ENCODE results near the gene UMPS.
A peak's percentile ranks its signal among the peaks of the same experiment; 100 is the strongest.
"Not testable (repeated sequence)": the region's sequence is repeated elsewhere in the genome, so short reads cannot be mapped to it uniquely, and the experiment has no call there.

The UMPS gene

DNA sequence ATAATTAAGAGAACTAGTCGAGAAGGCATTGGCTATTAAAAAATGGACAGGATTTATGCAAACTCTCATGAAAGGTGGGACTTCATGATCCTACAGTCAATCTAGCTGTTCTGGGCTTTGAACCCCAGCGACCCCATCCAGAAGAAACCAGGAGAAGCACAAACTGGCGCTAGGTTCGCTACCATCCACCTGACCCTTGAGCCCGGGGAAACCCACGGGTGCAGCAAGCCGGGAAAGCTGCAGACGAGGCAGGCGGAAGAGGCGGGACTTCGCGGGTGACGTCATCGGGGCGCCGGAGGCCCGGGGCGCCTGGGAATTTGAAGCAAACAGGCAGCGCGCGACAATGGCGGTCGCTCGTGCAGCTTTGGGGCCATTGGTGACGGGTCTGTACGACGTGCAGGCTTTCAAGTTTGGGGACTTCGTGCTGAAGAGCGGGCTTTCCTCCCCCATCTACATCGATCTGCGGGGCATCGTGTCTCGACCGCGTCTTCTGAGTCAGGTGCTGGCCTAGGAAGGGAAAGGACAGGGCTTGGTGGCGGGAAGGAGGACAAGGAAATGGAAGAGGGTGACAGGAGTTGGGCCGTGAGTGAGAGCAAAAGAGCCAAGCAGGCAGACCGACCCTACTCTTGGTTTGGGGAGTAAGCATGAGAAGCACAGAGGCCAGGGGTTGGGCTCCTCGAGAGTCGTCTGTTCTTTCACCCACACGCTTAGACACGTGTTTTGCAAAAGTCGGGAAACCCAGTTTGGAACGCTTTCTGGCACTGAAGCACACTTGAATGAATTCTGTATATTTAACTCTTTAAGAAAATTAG lies at the start of gene UMPS:
UMPS (plus strand) TSS at position 324 of the 812 bp plus-strand sequence; CDS start at position 344, 20 bp downstream.
- peak; percentile 91 for DNase-seq

DNA sequence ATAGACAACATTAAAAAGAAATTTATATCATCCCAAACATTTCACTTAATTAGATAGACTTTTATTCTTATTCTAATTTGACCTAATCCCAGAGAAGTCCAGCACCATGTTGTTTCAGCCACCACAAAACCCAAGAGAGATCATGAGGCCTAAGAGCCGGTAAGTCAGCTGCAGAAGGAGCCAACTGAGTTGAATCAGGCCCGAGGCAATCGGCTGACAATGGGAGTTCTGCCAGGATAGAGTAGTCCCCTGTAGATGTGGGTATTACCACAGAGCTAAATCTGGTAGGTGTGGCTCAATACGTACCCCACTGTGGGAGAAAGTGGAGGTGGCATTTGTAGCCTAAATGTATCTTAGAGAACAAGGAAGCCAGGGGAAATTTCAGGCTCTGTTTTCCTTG lies 49.7 kb upstream of the UMPS start:
- no peak for DNase-seq

DNA sequence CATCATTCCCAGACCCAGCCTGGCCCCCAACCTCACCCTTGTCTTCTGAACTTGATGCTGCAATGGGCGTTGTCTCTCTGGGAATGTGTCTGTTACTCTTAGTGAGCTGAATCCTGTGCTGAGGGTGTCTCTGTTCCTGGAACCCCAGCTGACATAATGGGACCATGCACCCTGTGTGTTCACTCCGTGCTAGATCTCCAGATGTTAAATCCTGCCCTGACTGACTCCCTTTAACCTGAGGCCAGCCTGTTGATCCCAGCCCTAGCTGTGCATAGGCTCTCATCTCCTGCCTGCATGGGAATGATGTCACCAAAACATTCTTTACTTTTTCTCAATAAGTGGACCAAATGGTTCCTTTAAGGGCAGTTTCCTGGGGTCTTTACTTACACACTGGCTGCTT lies 48.0 kb upstream of the UMPS start:
- DNase-seq: no peak

DNA sequence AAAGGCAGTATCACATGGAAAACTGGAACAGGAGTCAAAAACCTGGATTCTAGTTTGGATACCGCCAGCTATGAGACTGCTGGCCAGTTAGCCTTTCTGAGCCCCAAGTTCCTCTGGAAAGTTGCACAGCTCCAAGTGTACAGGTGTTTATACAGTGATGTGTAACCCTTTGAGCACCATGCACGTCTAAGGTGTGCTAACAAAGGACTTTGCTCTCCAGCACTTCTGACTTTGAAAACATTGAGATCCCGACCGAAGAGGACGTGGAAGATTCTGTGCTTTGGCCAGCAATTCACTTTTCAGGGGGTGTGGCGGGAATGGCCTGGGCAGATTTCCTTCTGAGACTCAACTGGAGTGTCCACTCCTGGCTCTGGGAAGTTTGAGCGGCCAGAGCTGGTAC lies 45.8 kb upstream of the UMPS start:
- no peak for DNase-seq

DNA sequence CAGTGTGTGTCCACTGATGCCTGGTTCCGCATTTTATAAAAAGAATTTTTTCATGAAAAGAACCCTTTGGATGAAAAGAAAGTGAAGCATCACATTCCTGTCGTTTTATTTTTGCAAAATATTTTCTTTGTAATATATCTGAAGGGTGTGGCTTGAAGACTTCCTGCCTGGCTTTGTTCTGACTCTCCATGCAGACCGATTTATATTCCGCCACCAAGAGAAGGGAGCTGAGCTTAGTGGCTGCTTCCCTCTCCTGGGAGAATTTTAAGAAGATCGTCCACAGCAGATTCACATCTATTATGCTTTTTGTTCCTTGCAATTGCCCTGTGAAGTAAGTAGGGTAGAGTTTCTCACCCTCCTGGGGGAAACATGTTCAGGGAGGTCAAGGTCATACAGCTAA lies 45.2 kb upstream of the UMPS start:
- DNase-seq: no peak

GRCh38 chr3:124685481-124685880 lies 44.8 kb upstream of the UMPS start:
- DNase-seq: no peak

GRCh38 chr3:124686028-124686670 lies 44.1 kb upstream of the UMPS start:
- no peak for DNase-seq

DNA sequence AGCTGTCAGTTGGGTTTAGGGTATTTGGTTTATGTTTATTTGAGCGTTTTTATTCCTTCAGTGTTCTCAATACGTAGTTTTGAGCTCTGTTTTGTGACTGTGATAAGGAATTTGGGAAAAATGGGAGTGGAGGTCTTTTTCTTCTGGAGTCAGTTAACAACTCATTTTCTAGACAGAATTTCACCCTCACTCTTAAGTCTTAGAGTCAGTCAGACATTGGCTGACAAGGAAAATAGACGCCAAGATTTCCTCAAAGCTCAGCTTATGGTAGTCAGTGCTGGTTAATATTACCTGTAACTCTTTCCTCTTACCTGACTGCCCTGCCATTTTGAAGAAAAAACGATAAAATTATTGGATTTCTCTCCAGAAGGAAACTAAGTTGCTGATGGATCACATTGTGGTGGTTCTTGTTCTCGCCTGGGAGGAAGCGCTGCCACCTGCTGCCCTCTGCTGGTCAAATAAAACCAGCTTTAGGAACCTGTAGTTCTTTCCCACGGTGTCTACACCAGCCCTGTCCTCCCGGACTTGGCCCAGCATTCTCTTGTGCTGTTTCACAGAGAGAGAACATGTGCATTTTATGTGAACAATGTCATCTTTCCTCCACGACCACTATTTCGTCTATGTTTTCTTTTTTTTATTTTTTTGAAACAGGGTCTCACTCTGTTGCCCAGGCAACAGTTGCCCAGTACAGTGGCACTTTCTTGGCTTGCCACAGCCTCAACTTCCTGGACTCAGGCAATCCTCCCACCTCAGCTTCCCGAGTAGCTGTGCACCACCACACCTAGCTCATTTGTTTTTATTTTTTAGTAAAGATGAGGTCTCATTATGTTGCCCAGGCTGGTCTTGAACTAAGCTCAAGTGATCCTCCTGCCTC lies 41.4 kb upstream of the UMPS start:
- DNase-seq: peak; percentile 56

- DNase-seq: no peak
Measured at GRCh38 chr3:124691599-124691998, 38.7 kb upstream of the UMPS start.

GRCh38 chr3:124694486-124694885 lies 35.8 kb upstream of the UMPS start:
- DNase-seq: no peak

GRCh38 chr3:124695369-124695768 lies 34.9 kb upstream of the UMPS start:
- no peak for DNase-seq

GRCh38 chr3:124696006-124696405 lies 34.2 kb upstream of the UMPS start:
- no peak for DNase-seq

DNA sequence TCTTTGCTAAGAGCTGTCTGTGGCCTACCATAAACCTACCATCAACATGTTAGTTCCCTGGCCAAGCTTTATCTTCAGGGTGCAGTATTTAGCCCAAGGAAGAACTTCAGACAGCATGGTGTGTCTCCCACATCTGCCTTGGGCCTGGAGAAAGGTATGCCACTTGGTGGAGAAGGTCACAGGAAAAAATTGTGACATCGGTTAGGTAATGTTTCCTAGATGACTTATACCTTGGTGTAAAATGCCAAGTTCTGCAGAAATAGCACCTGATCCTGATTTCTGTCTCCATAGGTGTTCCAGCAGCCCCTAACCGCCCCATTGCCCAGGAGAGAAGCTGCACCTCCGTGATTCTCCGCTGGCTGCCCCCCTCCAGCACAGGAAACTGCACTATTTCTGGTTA lies 33.0 kb upstream of the UMPS start:
- no peak for DNase-seq

GRCh38 chr3:124698030-124698770 lies 32.1 kb upstream of the UMPS start:
- DNase-seq: no peak

DNA sequence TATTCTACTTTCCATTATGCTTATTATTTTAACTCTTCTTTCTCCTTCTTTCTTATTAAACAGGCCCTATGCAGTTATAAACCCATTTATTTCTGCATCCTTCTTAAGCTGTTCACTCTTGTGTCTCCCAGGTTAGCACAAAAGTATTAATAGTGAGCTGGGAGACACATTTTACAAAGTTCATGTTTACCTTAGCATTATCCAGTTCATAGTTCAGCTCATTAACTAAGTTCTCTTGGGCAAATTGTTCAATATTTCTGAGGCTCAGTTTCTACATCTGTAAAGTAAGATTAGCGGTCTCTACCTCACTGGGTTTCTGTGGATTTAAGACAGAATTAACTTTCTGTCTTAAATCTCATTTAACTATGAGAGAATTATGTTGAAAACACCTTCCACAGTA lies 31.2 kb upstream of the UMPS start:
- DNase-seq: no peak

GRCh38 chr3:124699686-124700396 lies 30.4 kb upstream of the UMPS start:
- no peak for DNase-seq

DNA sequence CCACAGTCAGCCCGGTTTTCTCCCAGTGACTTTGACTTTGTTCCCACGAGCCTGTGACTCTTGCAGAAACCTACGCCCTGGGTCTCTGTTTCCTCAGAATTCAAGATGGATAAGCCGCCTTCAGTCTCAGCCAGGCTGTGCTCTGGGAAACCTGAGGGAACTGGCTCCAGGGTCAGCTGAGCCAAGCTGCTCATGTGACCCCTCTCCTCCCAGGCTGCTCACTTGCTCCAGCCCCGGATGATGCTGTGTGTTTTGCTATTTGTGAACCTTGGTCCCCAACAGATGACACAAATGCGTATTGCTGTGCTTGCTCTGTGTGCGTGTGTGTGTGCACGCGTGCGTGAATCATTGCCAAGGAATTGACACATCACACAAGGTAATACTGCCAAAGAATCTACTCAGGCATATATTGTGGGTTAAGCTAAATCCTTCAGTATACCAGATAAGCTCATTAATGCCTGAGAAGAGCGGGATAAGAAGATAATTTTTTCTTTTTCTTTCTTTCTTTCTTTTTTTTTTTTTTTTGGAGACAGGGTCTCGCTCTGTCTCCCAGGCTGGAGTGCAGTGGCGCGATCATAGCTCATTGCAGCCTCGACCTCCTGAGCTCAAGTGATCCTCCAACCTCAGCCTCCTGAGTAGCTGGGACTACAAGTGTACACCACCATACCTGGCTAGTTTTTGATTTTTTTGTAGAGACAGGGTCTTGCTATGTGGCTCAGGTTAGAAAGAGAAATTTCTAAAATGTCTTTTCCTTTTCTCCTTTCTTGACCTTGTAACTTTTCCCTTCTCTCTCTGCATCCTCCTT lies 29.2 kb upstream of the UMPS start:
- no peak for DNase-seq

GRCh38 chr3:124701687-124702086 lies 28.6 kb upstream of the UMPS start:
- no peak for DNase-seq

- no peak for DNase-seq
Measured at GRCh38 chr3:124702950-124703349, 27.3 kb upstream of the UMPS start.

- no peak for DNase-seq
Measured at GRCh38 chr3:124705552-124705951, 24.7 kb upstream of the UMPS start.

DNA sequence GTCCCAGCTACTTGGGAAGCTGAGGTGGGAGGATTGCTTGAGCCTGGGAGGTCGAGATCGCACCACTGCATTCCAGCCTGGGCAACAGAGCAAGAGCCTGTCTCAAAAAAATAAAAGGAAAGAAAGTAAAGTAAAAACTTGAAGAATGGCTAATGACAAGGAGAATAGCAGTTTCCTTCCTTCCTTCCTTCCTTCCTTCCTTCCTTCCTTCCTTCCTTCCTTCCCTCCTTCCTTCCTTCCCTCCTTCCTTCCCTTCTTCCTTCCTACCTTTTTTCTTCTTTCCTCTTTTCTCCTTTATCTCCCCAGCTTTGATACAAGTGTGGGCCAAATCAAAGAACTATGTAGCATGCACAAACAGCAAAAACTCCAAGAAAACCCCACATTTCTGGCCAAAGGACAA lies 23.0 kb upstream of the UMPS start:
- DNase-seq: not testable (repeated sequence)

Data from CD4-positive, alpha-beta T cell treated with Interferon gamma for 1 hour (primary cell).